Germinal center (tissue), 1 donor: Measurements from ENCODE around the gene G6PD.
A peak's percentile ranks its signal among the peaks of the same experiment; 100 is the strongest.
"Not testable (repeated sequence)": the region's sequence is repeated elsewhere in the genome, so short reads cannot be mapped to it uniquely, and the experiment has no call there.

Experiments used
- DNase-seq: peaks from one replicate; pipeline ENCODE4 v3.0.0; 2012; ENCODE audit warnings: mixed read lengths, low spot score

The G6PD gene

DNA sequence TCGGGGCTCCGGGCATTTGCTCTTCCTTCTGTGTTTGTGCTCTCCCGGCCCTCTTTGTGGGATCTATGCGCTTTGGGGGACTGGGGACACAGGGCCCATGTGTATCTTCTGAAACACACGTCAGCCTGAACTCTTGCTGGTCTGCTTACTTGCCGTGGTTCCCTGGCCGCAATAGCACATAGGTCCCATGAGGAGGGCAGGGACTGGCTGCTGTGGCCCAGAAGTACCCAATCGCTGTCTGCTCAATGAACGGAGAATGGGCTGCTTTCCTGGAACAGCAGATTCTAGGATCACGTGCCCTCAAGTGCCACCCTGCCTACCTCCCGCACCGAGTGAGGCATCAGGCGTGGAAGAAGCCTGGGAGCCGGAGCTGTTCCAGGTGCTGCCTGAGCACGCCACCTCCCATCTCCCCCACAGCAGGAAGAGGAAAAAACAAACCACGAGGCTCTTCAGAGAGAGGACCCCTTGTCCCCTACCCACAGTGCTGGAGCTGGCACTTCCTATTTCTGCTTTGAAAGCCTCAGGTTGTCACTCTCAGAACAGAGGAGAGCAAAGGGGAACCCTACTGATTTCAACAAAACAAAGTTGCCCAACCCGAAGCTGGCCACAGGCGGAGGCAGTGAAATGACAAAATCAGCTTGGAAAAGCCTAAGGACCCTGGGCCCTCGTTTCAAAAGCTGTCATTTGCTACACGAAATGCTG, 3.8 kb downstream of the G6PD start:
- DNase-seq, result no peak

DNA sequence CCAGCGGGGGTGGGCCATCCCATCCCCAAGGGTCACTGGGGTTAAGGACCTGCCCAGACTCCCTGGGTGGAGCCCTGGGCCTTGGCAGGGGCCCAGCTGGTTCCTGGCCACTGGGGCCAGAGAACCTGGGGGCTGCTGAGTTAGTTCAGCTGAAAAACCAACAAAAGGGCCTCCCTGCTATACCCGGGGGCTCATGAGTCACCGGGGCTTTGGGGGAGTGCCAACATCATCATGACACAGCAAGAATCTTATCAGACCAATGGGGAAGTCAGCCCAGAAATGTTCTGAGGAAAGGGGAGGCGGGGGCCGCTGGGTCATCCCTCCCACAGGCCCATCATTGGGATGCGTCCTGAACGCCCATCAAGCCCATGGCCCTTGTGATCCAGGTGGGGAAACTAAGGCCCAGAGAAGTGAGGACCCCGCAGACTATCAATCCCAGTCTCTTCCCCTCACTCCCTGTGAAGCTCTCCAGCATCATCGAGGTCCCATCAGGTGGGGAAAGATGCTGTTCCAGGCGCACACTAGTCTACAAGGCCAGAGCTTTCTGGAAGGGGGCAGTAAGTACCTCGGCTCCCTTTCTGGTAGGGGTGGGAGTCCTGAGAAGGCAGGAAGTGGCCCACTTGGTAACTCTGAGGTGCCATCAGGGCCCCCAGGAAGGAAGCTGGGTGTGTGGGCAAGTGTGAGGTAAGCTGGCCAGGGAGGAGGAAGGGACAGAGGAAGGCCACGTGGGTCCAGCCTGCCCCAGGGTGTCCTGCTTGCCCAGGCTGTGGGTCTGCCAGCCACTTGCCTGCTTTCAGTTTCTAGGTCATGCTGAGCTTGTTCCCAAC, 4.5 kb downstream of the G6PD start:
- DNase-seq, result no peak

- no peak for DNase-seq
Observed at GRCh38 chrX:154541589-154541895, 5.1 kb downstream of the G6PD start.

GRCh38 chrX:154540897-154541535, 5.6 kb downstream of the G6PD start:
- no peak for DNase-seq

- DNase-seq, result not testable (repeated sequence)
Observed at GRCh38 chrX:154540365-154540764, 6.3 kb downstream of the G6PD start.

DNA sequence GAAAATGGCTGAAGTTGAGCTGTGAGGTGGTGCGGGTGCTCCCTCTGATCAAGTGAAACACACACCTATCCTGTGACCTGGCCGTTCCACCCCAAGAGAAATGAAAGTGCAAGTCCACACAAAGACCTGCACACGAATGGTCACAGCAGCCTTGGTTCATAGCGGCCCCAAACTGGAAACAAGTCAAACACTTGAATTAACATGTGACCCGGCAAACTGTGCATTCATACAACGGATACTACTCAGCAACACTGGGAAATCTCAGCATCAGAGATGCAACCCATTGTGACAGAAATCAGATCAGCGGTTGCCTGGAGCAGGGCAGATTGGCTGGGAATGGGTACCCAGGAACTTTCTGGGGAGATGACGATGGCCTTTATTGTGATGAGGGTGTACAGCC, 7.6 kb downstream of the G6PD start:
- DNase-seq, result no peak

DNA sequence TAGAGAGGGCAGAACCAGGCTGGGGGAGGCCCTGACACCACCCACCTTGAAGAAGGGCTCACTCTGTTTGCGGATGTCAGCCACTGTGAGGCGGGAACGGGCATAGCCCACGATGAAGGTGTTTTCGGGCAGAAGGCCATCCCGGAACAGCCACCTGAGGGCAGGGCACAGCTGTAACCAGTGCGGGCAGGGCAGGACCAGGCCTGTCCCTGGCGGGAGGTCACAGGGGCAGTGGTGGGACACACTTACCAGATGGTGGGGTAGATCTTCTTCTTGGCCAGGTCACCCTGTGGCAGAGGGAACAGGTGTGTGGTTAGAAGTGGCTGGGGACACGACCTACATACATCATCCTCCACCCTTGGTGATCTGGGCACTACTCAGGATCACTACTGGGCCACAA, 10.8 kb downstream of the G6PD start:
- DNase-seq, result no peak

DNA sequence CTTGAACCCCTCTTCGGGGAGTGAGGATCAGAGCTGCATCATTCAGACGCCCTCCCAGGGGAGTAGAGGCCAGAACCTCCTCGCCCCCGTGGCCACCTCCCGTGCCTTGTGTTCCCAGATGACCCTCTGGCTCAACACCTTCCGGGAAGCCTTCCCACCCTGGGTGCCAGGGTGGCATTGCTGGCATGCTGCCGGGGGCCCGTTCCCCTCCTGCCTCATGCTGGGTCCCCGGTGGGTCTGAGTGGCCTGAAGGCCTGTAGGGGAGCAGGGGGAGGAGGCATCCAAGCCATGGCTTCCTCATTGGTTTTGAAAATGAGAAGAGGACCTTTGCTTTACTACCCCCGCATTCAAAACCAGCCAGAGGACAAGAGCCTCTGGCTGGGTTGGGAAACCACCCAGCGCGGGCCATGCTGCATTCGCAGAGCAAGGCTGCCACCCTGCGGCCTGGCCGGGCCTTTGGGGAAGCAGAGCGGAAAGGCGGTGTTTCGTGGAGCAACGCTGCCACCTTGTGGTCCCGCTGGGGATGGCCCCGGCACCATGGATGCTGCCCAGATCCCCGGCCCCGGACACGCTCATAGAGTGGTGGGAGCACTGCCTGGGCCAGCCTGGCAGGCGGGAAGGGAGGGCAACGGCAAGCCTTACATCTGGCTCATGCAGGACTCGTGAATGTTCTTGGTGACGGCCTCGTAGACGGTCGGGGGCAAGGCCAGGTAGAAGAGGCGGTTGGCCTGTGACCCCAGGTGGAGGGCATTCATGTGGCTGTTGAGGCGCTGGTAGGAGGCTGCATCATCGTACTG, 11.9 kb downstream of the G6PD start:
- DNase-seq, result peak; percentile 77

DNA sequence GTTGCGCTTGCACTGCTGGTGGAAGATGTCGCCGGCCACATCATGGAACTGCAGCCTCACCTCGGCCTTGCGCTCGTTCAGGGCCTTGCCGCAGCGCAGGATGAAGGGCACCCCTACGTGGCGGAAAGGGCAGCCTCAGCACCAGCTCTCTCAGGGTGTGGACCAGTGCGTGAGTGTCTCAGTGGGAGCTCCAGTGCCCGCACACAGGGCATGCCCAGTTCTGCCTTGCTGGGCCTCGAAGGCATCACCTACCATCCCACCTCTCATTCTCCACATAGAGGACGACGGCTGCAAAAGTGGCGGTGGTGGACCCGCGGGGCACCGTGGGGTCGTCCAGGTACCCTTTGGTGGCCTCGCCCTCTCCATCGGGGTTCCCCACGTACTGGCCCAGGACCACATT, 14.0 kb downstream of the G6PD start:
- no peak for DNase-seq

DNA sequence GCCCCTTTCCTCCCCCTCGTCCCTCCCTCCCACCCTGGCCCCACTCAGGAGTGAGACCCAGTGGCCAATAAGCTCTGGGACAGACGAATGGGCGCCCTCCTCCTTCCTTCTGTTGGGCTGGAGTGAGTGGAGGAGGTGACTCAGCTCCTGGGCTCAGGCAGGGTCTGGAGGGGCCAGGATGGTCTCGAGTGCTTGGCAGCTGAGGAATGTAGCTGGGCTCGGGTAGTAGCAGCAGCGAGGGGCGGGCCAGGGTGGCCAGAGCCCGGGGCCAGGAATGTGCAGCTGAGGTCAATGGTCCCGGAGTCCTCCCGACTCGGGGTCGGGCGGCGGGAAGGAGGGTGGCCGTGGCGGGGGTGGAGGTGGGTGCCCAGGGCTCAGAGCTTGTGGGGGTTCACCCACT, 15.0 kb downstream of the G6PD start:
- no peak for DNase-seq

GRCh38 chrX:154530286-154530685, 16.4 kb downstream of the G6PD start:
- no peak for DNase-seq

- no peak for DNase-seq
Observed at GRCh38 chrX:154529206-154529612, 17.4 kb downstream of the G6PD start.

GRCh38 chrX:154526901-154527675, 19.6 kb downstream of the G6PD start:
- peak; percentile 56 for DNase-seq

GRCh38 chrX:154525606-154526490, 20.8 kb downstream of the G6PD start:
- DNase-seq, result no peak

DNA sequence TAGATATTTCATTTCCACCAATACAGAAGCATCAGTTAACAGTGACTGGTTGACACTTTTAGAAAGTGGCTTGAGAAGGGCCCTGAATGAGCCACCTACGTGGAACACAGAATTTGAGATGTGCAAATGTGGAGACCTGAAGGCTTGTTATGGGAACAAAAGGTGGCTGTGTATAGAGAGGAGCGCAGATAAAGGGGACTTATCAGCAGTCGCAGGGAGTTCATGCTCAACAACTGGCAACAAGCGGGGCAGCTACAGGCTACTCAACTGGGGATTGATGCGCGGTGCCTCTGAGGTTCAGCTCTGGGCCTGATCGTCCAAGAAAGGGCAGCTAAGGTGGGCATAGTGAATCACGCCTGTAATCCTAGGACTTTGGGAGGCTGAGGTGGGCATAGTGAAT, 27.3 kb downstream of the G6PD start:
- no peak for DNase-seq

DNA sequence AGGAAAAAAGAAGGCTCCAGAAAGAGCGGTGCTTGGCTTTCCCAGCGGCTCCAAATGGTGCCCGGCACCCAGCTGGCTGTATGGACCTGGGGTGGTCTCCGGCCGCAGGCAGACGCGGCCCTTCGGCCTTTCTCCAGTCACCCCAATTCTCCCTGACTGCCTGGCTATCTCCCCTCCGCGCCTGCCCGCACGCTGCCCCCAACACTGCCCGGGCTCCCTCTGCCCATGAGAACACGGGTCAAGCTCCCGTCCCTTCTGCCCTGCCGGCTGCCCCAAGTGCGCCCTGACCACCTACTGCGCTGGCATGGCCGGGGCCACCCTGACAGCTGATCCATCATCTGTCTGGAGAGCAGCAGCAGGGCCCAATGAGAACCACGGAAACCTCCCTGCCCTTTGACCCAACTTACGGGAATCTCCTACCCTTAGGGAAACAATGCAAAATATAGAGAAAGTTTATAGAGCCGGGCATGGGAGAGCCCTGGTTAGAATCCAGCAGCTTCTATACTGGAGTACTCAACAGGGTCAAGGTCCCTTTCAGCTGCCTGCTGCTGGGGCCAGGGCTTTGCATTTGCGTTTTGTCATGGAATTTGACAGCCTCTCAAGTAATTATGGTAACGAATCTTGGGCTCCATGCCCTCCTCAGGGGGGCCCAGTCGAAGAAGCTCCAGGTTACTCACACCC, 29.4 kb downstream of the G6PD start:
- DNase-seq, result no peak

- no peak for DNase-seq
Observed at GRCh38 chrX:154516656-154517100, 30.0 kb downstream of the G6PD start.

GRCh38 chrX:154515966-154516655, 30.5 kb downstream of the G6PD start, which contains the start of gene FAM3A:
TSS of gene FAM3A (minus strand) at chrX:154516232. CDS start at chrX:154515772, 460 bp downstream.
- peak; percentile 83 for DNase-seq
